Stimulated activated CD8-positive, alpha-beta memory T cell treated with anti-CD3 and anti-CD28 coated beads, Interleukin-2, amount 100 ng/mL, for 1 hour (primary cell): ENCODE data around the gene GALNT13.

Source experiments
- DNase-seq, 2 donors: peaks; one replicate each; pipeline ENCODE4 v3.0.0-alpha.2; 2020; ENCODE audit warnings: low read depth in 2 of 2

The GALNT13 gene

DNA sequence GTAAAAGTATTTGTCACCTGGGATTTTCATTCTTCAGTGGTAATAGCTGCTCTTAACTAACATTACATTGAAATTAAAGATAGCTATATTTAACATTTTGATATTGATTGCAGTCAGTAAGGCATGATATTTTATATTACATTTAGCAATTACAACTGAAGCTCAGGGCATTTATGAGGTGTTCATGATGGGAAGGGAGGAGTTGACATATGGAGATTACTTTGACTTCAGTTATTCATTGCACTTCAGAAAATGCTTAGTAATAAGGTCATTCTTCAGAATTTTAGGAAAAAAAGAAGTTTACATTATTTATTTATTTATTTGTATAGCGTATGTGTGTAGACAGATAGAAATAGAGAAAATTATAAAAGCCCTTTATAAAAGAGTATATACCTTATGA, 352.0 kb downstream of the GALNT13 start:
- no peak for DNase-seq

- no peak for DNase-seq
These were observed 355.2 kb downstream of the GALNT13 start for GRCh38 chr2:154226931-154227330.

DNA sequence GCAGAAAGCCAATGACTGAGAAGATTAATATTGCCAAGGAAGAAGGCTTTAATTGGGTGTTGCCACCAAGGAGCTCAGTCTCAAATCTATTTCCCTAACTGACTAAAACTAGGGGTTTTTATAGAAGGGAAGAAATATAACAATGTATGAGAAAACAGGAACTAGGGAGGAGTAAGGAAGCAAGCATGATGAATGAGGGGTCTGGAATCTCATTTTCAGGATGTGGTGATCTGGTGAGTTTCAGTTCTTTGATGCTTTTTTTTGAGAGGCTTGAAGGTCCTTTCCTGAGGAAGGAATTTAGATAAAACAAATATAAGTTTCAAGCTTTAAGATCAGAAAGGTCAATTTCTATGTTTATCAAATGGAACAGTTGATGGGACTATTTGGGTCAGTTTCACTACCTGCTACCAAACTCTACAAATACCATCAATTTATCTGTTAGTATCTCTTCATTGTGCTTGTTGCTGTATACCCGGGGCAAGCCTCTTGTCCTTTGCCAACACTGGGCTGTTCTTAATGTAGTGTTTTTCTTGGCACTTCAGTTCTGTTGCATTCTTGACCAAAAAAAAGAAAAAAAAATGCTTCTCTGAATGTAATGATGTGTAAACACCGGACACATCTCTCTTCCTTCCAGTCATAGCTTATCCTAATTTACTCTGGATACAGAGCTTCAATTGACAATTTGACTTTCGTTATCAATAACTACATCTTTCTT, 357.0 kb downstream of the GALNT13 start:
- DNase-seq, result no peak

DNA sequence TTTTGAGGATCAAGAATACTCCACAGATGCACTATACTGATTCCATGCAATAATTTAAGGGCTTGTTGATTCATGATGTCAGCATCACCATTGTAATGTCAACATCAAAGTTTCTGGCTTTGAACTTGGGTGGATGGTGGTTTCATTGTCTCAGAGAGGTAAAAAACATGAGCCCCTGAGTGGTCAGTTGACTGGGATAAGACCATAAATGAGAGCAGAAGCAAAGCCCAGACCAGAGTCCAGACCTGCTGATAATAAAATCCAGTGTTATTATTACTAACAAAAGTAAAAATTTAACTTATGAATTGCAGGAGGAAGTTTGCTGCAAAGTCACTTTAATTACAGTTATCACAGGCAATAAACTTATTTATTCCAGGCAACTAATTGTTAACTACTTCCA, 358.2 kb downstream of the GALNT13 start:
- DNase-seq, result no peak

GRCh38 chr2:154231021-154231420, 359.3 kb downstream of the GALNT13 start:
- DNase-seq, result no peak

GRCh38 chr2:154233231-154233630, 361.5 kb downstream of the GALNT13 start:
- no peak for DNase-seq

DNA sequence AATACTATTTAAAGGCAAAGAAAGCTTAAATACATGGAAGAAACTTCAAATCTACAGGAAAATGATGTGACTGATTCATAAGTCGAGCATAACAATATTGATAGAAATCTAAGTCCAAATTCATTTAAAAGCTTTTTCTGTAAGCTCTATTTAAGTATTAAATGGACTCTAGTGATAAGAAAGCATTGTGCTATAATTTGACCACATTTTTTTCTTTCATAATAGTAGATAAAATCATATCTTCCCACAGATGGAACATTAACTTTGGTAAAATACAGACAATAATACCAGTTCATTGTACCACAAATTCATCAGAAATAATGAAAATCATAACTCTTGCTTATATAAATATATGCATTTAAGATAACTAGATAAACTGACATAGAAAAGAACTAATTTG, 366.5 kb downstream of the GALNT13 start:
- DNase-seq, result no peak

DNA sequence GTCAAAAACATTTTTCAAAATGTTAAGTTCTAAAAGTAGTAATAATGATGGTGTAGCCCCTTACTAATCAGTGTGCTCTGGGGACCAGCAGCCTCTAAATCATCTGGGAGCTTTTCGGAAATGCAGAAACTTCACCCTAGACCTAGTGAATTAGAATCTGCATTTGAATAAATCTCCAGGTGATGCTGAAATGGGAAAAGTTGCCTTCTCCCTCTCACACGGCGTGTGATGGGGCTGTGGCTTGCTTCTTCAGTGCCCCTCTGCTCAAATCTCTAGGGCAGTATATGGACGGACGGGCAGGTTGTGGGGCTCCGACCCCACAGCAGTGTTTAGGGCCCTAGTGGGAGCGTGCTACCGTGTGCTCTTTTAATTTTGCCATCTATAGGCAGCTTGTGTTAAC, 368.6 kb downstream of the GALNT13 start:
- no peak for DNase-seq

DNA sequence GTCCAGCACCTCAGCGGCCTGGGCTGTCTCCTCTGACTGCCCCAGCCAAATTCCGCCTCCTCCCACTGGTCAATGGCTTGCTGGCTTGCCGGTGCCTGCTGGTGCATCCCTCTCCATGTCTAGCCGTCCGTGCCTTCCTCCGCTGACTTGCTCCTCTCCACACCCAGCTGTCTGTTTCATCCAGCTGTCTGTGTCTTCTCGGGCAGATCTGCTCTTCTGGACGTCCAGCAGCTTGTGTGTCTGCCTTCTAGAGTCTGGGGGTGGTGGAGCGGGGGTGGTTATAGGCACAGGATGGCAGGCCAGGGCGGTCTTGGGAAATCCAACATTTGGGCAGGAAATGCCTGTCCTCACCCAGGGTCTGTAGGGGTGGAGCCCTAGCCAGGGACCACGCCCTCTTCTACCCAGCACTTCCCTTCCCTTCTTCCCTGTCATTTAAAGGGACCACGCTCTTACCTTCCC, 369.2 kb downstream of the GALNT13 start:
- no peak for DNase-seq

GRCh38 chr2:154242687-154243086, 371.0 kb downstream of the GALNT13 start:
- DNase-seq, result no peak

DNA sequence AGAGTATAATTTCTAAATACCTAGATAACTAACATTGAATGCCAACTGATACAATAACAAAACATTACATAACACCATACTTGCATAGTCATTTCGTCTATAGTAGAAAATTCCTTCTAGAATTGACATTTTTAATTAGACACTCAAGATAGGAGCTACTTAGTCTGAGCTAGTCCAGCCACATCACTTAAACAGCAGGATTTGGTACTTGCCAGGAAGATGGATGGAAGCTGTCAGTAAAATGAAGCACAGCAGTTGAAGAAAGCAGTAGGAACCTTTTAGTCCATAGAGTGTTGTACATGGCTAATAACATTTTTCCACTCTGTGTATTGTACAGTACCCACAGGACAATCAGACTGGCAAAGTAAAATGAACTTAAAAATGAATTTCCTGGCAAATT, 372.0 kb downstream of the GALNT13 start:
- no peak for DNase-seq

DNA sequence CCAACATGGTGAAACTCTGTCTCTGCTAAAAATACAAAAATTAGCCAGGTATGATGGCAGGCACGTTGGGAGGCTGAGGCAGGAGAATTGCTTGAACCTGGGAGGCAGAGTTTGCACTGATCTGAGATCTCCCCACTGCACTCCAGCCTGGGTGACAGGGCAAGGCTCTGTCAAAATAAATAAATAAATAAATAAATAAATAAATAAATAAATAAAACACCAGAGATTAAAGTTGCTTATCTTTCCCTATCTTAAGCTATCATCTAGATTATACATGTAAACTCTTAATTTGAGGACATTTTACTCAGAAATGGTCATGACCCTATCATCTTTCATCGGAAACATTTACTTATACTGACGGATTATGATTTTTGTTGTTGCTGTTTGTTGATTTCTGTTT, 373.2 kb downstream of the GALNT13 start:
- DNase-seq, result no peak

DNA sequence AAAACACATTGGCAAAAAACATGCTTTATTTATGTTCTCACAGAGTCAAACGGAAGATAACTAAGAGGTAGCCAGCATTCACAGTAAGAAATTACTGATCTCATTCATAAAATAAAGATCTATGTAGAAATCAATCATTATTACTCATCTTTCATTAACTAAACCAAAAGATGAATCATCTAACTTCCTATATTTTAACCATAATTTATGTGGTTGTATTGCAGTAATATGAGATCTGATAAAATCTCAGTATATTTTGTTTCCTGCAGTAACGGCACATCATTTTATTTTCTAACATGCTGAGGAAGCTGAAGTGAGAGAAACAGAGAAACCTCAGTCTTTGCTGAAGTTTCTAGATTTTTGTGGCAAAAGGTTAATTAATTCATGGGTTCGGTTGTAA, 375.8 kb downstream of the GALNT13 start:
- DNase-seq, result no peak

GRCh38 chr2:154256136-154256535, 384.4 kb downstream of the GALNT13 start:
- DNase-seq, result no peak

GRCh38 chr2:154259030-154259429, 387.3 kb downstream of the GALNT13 start:
- DNase-seq, result no peak

DNA sequence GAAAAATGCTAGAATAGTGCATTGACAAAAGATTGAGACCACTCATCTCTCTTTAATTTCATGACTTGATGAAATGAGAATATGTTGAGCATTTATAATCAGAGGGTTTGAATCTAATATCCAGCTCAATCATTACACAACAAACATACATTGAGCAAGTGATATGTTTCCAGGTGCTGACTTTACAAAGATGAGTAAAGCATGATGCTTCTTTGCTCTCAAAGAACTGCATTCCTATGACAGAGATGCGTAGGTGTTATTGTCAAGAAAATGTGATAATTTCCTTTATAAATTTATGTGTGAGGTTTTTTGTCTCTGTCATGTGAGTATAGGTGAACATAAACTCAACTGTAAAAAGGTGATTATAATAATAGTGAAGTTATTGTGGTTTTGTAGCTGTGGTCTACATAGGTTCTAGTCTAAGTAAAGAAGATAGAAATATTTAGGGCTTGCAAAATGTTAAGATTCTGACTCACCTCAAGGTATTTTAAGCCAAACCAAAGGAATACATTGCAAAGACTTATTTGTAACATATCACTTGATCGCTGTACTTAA, 389.8 kb downstream of the GALNT13 start:
- DNase-seq, result no peak

DNA sequence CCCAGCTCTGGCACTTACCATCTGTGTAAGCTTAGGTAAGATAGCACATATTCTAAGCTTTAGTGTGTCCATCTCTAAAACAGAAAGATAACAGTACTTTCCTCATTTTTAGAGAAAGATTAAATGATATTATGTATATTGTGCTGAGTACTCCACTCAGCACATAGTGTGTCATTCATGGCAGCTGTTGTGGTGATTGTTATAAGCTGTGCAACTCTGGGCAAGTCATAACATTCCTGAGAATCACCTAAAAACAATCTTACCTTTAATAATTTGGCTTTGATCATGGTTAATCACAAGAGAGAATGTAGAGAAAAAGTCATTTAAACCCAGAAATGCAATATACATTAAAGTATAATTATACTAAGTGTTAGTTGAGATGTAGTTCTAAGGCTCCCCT, 391.5 kb downstream of the GALNT13 start:
- DNase-seq, result no peak

DNA sequence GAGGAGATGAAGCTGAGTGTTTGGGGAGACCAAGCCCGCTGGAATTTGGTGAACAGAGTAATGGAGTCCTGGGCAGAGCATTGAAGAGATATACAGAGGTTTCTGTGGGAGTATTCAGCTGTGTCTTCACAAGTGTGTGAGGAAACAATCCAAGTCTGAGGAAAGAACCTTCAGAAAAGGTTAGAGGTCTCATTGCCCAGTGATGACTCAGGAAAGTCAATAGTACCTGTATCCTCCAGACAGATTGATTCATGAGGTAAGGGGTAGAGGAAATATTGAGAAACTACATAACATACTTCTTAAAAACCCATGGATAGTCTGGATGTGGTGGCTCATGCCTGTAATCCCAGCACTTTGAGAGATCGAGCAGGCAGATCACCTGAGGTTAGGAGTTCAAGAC, 392.3 kb downstream of the GALNT13 start:
- no peak for DNase-seq

DNA sequence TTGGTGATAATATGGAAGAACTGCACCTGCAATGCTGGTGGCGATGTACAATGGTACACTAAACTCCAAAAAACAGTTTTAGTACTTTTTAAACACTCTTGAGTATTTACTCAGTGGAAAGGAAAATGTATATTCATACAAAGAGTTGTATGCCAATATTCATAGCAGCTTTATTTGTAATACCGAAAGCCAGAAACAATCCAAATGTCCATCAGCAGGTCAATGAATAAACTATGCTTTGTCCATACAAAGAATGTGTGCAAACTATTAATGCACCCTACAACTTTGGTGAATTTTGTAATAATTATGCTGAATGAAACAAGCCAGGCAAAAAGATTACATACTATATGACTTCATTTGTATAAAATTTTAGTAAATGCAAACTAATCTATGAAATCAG, 396.3 kb downstream of the GALNT13 start:
- DNase-seq, result no peak

DNA sequence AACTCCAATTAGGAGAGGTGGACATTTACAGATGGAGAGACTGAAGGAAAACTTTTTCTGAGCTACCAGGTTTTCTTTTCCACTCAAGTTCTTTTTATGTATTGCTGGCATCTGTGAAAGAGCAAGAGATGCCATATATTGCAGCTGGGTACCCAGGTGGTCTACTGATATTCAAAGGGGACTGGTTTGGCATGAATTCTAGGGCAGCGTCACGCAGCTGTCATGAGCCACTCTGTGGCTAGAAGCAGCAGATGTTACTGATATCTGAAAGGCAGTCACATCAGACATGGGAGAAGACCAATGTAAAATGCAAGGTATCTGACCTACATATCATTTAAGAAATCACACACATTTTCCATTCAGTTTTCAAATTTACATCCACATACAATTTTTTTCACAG, 408.8 kb downstream of the GALNT13 start:
- no peak for DNase-seq

GRCh38 chr2:154289870-154290269, 418.1 kb downstream of the GALNT13 start:
- no peak for DNase-seq

DNA sequence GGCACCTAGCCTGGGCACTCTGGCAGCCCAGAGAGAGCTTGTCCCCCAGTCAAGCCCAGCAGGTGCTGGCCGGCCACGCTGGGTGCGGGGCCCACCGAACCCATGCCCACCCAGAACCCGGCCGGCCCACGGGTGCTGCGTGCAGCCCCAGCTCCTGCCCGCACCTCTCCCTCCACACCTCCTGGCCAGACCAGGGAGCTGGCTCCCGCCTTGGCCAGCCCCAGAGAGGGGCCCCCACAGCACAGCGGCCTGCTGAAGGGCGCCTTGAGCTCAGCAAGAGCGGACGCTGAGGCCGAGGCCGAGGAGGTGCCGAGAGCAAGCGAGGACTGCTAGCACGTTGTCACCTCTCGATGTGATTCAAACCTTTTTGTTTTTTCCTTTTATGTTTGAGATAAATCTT, 419.8 kb downstream of the GALNT13 start:
- DNase-seq, result no peak

DNA sequence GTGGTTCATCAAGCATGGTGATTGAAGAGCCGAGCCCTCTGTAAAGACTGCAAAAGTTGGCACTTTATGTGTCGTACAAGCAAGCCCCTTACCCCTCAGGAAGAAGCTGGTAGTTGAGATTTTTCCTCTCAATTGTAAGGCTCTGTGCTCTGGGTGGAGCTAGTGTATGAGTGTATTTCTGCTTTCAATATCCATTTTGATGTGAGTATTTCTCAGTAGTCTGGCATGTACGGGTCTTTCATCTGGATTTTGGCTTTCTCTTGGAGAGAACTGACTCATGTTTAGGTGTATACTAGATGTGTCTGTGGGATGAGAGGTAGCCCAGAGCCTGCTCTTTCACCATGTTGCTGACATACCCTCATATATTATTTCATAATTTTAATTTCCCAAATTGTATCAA, 420.2 kb downstream of the GALNT13 start:
- DNase-seq, result no peak

DNA sequence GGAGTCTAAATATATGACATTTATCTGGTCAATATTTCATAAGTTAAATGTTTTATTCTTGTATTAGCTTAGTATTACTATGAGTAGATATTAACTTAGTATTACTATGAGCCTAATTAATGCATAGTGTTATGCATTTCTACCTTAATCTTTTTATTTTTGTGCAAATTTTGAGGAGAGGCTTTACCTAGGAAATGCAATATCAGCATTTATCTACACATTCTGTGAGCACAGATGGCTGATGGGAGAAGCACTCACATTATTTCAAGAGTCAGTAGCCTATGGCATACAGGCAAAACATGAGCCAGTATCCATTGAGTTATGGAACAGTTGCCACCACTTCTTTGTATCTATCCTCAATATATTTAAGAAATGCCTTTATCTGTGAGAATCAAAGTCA, 422.1 kb downstream of the GALNT13 start:
- no peak for DNase-seq
